Embryonic facial prominence (tissue), 1 donor: ENCODE data around the gene TFDP2.
"Not testable (repeated sequence)": the region's sequence is repeated elsewhere in the genome, so short reads cannot be mapped to it uniquely, and the experiment has no call there.

Experiments used
- DNase-seq: peaks from one replicate; pipeline ENCODE4 v3.0.0-alpha.2; 2016; ENCODE audit errors: extremely low spot score

Gene TFDP2

DNA sequence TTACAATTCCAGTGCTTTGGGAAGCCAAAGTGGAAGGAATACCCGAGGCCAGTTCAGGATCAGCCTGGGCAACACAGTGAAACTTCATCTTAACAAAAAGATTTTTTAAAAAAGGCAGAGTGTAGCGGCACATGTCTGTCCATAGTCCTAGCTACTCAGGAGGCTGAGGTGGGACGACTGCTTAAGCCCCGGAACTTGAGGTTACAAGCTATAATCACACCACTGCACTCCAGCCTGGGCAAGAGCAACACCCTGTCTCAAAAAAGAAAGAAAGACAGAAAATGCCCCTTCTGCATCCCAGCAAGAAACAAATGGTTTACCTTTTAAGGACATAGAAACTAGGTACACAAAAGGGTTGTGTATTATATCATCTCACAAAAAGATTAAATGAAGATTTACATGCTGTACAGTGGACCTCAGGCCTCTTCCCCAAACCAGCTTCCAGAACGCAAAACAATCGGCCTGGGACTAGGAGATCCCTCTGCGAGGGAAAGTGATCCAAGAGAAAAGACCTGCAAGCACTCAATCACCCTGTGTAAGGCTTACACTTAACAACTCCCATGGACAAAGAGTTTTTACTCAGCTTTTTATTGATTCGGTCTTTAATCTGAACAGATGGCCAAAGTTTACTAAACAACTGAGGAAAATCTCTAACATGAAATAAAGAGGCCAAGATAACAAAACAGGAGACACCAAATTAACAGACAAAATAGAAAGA lies 21.2 kb downstream of the TFDP2 start:
- no peak for DNase-seq

DNA sequence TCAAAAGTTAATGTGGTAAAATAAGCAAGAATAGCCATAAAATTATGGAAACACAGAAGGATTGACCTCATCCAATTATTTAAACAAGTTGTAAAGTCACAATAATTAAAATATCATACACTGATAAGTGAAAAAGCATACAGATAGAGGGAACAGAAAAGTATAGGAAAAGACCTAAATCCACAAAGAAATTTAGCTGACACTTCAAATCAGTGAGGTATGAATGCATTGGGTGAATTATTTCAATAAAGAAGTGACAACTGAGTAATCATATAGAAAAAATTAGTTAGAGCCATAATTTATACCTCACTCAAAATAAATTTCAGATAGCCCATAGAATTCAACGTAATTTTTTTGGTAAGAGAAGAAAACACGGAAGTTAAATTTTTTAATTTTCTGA lies 25.1 kb downstream of the TFDP2 start:
- no peak for DNase-seq

DNA sequence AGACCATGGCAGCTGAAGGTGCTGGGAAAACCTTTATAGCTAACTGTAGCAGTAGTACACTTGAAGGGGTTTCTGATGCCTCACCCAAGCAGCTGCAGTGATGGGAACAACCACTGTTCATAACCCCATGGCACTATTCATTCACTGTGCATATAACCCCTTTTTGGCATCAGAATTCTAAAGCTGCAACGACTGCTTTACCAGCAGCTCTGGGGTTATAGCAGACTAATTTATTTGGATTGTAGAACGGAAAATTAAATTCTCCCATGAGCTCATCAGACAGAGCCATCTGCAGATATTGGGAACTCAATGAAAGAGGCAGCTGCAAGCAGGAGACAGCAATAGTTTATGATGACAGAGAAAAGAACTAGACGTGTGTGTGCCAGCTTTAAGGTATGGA lies 28.6 kb downstream of the TFDP2 start:
- no peak for DNase-seq

DNA sequence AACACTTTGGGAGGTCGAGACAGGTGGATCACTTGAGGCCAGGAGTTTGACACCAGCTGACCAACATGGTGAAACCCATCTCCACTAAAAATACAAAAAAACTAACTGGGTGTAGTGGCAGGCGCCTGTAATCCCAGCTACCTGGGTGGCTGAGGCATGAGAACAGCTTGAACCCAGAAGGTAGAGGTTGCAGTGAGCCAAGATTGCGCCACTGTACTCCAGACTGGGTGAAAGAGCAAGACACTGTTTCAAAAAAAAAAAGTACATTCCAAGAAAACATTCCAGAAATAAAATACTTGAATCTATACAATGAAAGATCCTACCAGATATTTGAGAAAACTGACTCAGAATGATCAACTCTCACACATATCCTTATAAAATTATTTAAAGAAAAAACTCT lies 30.4 kb downstream of the TFDP2 start:
- no peak for DNase-seq

DNA sequence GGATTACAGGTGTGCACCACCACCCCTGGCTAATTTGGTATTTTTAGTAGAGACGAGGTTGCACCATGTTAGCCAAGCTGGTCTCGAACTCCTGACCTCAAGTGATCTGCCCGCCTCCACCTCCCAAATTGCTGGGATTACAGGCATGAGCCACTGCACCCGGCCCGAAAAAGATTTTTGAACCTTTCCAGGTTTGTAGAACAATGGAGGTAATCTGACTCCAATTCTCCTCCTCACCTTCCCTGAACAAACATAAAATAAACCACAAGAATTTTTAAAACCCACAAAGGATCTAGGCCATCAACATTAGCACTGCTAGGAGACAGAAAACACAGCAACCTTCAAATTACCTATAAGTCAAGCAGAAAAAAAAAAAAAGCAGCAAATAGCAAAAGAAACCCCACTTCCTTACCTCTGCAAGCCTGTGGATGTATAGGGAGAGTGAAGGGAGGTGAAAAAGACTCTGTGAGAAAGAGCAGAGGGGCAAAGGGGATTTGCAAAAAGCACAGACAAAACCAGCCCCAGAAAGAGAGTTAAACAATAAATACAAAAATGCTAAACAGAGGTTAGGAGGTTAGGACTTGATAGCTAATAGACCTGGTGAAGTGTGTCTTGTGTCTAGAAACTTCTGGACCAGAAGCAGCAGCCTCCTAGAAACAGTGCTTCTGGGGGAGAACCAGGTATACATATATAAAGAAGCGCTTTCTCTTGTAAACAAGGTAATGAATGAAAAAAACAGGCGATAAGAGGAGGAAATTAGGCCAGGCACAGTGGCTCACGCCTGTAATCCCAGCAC lies 32.1 kb downstream of the TFDP2 start:
- no peak for DNase-seq

DNA sequence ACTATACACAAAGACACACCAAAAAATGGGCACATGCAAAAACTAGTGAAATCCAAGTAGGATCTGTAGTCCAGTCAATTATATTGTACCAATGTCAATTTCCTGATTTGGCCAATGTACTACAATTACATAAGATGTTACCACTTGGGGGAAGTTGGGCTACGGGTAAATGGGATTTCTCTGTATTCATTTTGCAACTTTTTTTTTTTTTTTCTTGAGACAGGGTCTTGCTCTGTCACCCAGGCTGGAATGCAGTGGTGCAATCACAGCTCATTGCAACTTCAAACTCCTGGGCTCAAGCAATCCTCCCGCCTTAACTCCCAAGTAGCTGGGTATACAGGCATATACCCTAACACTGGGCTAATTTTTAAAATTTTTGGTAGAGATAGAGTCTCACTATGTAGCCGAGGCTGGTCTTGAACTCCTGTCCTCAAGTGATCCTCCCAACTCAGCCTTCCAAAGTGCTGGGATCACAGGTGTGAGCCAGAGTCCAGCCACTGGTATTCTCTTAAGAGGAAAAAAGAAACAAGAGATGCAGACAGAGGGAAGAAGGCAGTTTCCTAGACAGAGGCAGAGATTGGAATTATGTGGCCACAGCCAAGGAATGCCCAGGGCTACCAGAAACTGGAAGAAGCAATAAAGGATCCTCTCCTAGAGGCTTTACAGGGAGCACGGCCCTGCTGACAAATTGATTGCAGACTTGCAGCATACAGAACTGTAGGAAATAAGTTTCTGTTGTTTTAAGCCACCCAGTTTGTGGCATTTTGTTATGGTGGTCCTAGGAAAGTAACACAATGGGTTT lies 33.3 kb downstream of the TFDP2 start:
- DNase-seq: no peak

DNA sequence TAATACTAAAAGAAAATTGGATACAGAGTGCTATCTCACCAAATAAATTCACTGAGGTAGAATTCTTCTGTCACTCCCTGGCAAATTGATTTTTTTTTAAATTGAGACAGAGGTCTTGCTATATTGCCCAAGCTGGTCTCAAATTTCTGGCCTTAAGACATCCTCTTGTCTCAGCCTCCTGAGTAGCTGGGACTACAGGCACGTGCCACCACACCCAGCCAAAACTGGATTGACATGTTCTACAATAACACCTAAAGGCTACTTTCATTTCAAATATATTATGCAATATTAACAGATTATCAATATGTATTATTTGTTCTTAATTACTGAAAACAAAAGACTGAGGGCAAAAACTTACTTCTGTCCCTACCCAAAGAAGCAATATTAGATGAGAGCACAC lies 36.7 kb downstream of the TFDP2 start:
- DNase-seq: no peak

DNA sequence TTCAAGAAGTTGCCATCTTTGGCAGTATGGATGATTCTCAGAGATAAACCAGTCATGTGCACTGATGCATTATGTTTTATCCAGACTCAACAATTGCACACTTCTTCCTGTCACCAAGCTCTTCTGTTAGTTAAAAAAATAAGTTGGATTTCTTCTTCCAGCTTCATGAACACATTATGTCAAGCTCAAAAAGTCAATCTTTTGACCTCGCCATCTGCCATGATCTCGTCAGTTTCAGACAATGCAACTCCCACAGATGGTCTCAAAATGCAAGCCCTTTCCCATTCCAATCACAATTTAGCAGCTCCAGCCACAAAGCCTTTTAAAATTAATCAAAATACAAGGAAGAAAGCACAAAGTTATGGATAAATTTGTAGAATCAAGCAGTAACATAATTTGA lies 42.8 kb downstream of the TFDP2 start:
- no peak for DNase-seq

DNA sequence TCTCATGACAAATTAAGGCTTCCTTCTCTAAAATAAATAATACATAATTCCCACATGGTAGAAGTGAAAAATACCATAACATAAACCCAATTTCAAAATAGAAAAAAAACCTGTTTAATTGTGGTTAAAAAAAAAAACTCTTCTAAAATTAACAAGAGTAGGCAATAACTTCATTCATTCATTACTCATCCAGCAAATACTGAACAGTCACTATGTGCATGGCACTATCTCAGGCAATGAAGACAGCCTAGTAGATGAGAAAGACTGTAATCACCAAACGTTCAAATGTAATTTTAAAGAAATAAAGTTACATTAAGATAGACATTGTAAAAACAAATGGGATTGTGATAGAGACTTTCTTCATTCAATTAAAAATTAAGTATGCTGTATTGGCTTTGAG lies 43.4 kb downstream of the TFDP2 start:
- no peak for DNase-seq

DNA sequence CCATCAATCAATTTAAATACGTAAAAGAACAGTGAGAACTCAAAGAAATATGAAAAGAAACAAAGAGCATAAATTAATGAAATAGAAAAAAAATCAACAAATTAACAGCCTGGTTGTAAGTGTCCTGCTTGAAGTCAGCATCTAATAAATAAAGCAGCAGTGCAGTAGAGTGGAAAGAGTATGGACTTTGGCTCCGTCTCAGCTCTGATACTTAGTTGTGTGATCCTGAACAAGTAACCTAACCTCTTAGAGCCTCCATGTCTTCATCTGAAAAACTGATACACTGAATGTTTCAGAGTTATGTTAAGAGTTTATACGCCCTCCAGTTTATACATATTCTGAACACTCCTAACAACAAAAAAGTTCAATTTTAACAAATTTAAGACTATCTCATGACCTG lies 44.6 kb downstream of the TFDP2 start:
- no peak for DNase-seq

DNA sequence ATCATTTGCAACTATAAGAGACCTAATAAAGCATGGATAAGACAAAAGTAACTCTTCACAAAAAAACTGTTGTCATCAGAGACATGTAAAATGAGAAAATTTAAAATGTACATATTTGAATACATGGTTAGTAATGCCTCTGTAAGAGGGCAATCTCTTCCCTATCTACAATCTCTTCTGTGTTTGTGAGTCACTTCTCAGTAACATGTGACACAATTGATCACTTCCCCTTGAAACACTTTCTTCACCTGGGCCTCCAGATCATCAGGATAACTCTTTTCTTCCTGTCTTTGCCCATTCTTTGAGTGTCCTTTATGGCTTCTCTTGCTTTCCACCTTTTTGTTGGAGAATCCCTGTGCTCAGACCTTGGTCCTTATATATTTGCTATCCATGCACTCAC lies 50.4 kb downstream of the TFDP2 start:
- DNase-seq: no peak

DNA sequence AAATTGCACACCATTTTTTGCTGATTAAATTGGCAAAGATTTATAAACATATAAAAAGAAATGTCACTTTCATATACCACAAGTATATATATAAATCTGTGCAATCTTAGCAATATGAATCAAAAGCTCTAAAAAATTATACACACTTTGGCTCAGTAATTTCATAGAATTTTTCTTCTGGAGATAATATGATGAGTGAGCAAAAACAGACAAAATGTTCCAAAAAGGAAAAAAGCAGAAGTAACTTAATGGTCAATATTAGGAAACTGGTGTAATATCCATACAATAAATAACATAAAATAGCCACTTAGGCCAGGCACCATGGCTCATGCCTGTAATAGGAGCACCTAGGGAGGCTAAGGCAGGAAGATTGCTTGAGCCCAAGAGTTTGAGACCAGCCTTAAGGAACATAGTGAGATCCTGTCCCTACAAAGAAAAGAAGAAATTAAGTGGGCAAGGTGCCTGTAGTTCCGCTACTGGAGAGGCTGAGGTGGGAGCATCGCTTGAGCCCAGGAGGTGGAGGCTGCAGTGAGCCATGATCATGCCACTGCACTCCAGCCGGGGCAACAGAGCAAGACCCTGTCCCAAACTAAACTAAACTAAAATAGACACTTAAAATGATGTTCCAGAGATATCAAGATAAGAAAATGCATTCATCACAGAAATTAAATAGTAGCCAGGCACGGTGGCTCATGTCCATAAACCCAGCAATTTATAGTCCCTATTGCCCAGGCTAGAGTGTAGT lies 52.1 kb downstream of the TFDP2 start:
- DNase-seq: no peak

DNA sequence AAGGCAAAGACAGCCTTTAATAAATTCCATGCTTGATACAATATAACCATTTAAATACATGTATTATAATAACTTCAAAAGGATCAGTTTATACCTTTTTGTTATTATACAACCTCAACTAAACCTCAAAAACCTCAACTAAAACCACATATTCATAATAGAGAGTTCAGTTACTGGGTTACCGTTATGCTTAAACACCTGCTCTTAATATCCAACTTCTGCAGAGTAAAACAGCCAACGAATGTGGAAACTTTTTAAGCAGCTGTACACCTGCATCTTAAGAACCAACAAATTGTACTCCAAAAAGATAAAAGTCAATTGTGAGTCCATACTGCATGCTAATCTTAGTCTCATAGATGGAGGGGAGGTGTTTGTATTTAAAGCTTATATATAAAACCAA lies 53.5 kb downstream of the TFDP2 start:
- no peak for DNase-seq

DNA sequence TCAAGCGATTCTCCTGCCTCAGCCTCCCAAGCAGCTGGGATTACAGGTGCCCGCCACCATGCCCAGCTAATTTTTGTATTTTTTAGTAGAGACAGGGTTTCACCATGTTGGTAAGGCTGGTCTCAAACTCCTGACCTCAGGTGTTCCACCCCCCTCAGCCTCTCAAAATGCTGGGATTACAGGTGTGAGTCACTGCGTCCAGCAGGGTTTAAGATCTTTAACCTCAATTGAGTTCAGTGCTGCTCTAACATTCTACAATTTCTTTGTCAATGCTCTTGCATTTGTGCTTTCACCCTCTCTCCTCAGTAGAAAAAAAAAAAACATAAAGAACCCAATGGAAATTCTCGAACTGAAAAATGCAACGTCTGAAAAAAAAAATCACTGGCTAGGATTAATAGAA lies 60.4 kb downstream of the TFDP2 start:
- DNase-seq: not testable (repeated sequence)

DNA sequence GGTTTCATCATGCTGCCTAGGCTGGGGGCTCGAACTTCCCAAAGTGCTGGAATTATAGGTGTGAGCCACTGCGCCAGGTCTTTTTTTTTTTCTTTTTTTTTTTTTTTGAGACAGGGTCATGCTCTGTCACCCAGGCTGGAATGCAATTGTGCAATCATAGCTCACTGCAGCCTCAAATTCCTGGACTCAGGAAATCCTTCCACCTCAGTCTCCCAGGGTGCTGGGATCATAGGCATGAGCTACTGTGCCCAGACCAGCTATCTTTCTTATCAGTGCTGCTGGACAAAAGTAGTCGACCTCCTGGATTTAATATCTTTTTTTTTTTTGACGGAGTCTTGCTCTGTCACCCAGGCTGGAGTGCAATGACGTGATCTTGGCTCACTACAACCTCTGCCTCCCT lies 60.8 kb downstream of the TFDP2 start:
- no peak for DNase-seq

DNA sequence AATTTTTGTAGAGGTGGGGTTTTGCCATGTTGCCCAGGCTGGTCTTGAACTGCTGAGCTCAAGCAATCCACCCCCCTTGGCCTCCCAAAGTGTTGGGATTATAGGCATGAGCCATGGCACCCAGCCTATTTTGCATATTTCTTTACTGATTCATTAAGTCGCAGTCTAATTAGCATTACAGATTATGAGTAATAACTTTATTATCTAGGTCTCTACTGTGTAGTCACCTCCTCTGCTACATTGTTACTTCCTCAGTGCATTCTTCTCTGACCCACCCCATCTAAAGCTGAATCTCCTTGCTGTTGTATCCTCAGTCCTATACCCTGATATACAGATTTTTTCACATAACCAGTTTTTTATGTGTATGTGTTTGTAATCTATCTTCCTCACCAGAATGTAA lies 61.7 kb downstream of the TFDP2 start:
- no peak for DNase-seq

DNA sequence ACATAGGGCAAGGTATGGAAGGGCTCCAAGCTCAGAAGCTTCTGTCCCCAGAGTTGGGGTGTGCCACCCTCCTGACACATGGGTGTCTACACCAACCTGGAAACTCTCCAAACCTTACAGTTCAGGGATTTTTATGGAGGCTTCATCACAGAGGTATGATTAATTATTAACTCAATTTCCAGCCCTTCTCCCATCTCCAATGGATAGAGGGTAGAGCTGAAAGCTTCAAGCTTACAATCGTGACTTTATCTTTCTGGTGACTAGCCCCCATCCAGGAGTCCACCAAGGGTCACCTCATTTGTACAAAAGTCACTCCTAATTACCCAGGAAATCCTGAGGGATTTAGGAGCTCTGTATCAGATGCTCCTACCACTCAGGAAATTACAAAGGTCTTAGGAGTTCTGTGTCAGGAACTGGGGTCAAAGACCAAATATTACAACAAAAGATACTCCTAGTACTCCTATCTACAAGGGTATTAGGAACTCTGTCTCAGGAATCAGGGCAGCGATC lies 62.7 kb downstream of the TFDP2 start:
- DNase-seq: no peak

DNA sequence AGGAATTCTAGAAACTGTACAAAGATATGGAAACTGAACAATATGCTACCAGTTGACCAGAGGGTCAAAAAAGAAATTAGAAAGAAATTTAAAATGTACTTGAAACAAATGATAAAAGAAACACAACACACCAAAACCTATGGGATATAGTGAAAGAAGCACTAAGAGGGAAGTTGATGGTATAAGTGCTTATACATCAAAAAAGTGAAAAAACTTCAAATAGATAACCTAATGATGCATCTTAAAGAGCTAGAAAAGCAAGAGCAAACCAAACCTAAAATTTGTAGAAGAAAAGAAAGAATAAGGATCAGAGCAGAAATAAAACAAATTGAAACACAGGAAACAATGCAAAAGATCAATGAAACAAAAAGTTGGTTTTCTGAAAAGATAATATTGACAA lies 68.2 kb downstream of the TFDP2 start:
- no peak for DNase-seq

DNA sequence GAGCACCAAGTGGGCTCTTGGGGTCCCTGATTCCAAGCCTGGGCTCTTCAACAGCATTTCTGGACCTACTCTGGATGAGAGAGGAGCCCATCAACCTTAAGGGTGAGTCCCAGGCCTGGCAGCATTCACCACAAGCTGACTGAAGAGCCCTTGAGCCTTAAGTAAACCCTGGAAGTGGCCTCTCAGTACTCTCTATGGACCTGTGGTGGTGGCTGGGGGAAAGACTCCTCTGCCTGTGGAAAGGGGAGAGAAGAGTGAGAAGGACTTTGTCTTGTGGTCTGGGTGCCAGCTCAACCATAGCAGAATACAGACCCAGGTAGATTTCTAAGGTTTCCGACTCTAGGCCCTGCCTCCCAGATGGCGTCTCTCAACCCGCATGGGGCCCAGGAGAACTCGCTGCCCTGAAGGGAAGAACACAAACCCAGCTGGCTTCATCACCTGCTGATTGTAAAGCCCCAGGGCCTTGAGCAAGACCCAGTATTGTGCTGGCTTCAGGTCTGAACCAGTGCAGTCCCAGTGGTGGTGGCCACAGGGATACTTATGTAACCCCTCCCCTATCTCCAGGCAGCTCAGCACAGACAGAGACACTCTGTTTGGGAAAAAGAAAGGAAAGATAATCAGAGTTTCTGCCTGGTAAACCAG lies 71.4 kb downstream of the TFDP2 start:
- DNase-seq: no peak

DNA sequence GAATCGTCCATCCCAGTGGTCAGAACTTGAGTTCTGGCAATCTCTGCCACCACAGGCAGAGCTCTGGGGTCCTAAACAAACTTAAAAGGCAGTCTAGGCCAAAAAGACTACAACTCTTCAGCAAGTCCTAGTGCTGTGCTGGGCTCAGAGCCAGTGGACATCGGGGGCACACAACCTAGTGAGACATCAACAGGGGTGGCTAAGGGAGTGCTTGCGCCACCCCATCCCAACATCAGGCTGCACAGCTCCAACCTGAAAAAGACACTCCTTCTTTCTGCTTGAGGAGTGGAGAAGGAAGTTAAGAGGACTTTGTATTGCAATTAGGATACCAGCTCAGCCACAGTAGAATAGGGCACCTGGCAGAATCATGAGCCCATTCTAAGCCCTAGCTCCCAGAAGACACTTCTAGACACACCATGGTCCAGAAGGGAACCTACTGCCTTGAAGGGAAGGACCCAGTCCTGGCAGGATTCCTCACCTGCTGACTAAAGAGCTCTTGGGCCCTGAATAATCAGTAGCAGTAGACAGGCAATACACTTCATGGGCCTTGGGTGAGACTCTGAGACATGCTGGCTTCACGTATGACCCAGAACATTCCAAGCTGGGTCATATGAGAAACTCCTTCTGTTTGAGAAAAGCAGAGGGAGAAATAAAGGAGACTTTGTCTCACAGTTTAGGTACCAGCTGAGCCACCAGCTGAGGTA lies 72.0 kb downstream of the TFDP2 start:
- no peak for DNase-seq

DNA sequence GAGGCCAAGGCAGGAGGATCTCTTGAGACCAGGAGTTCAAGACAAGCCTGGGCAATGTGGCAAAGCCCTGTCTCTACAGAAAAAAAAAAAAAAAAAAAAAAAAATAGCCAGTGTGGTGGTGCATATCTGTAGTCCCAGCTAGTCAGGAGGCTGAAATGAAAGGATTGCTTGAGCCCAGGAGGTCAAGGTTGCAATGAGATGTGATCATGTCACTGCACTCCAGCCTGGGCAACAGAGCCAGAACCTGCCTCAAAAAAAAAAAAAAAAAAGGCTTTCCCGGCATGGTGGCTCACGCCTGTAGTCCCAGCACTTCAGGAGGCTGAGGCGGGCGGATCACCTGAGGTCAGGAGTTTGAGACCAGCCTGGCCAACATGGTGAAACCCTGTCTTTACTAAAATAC lies 73.7 kb downstream of the TFDP2 start:
- not testable (repeated sequence) for DNase-seq
